ENCODE data around the gene FIGNL2. TPM values are rescaled to one million over a fixed set of nuclear protein-coding genes. Genes with fewer than 3 reads are reported as not detected.

Gene FIGNL2
- polyA plus RNA-seq, 1 experiment = 0.26 TPM

GRCh38 chr12:51815571-51815970, 32.9 kb downstream of the FIGNL2 start:
- H3K4me3 ChIP-seq (ENCODE audit: low read depth, low read length) = no peak overlapping the region
- TF ChIP-seq CTCF (IDR thresholded peaks at IDR 0.05; ENCODE audit: low read depth, low read length) = no peak
- H3K27me3 ChIP-seq (ENCODE audit: control insufficient read depth, insufficient read depth, low read length) = no peaks in the 10 kb centered on the region
- no peak overlapping the region for H3K27ac ChIP-seq (ENCODE audit: low read depth, low read length)
- ChIA-PET POLR2A (no interaction called here), CTCF (interaction anchor here (0.9 to 1.4 kb wide), 2 partner anchors 283 to 394 kb away, joined by 3 read pairs; no protein-coding TSS in a partner anchor)
- H3K9me3 ChIP-seq (ENCODE audit: control insufficient read depth, insufficient read depth, low read length) = no peaks in the 10 kb centered on the region; the same call in 1 of the 2 replicates
- no peak for DNase-seq (ENCODE audit: low read depth, low spot score)

- TF ChIP-seq CTCF (IDR thresholded peaks at IDR 0.05; ENCODE audit: low read depth, low read length) = peak; percentile 59
- H3K27ac ChIP-seq (ENCODE audit: low read depth, low read length) = no peak overlapping the region
- ChIA-PET POLR2A (interaction anchor here (0.9 kb wide), 1 partner anchor 385 kb away, joined by 3 read pairs; no protein-coding TSS in a partner anchor), CTCF (interaction anchor here (0.6 to 1.6 kb wide), 9 partner anchors 10 to 394 kb away, joined by 3 to 7 read pairs (median 3); no protein-coding TSS in a partner anchor)
- DNase-seq (ENCODE audit: low read depth, low spot score) = peak; percentile 26
- H3K27me3 ChIP-seq (ENCODE audit: control insufficient read depth, insufficient read depth, low read length) = no peaks in the 10 kb centered on the region
- no peaks in the 10 kb centered on the region; the same call in 1 of the 2 replicates for H3K9me3 ChIP-seq (ENCODE audit: control insufficient read depth, insufficient read depth, low read length)
- peak overlapping the region; percentile 39 for H3K4me3 ChIP-seq (ENCODE audit: low read depth, low read length)
Measured at GRCh38 chr12:51814311-51815088, 34.0 kb downstream of the FIGNL2 start.

- H3K4me3 ChIP-seq (ENCODE audit: low read depth, low read length) = peak overlapping the region; percentile 39; the same call in 1 of the 2 replicates
- ChIA-PET POLR2A (interaction anchor here (0.6 to 0.9 kb wide), 2 partner anchors 42 to 385 kb away, joined by 3 read pairs; no protein-coding TSS in a partner anchor), CTCF (interaction anchor here (0.7 to 1.6 kb wide), 10 partner anchors 10 to 393 kb away, joined by 3 to 7 read pairs (median 3); no protein-coding TSS in a partner anchor)
- H3K27ac ChIP-seq (ENCODE audit: low read depth, low read length) = no peak overlapping the region
- H3K27me3 ChIP-seq (ENCODE audit: control insufficient read depth, insufficient read depth, low read length) = no peaks in the 10 kb centered on the region
- no peak for TF ChIP-seq CTCF (IDR thresholded peaks at IDR 0.05; ENCODE audit: low read depth, low read length)
- no peak for DNase-seq (ENCODE audit: low read depth, low spot score)
- H3K9me3 ChIP-seq (ENCODE audit: control insufficient read depth, insufficient read depth, low read length) = no peaks in the 10 kb centered on the region; the same call in 1 of the 2 replicates
Measured at GRCh38 chr12:51813931-51814310, 34.6 kb downstream of the FIGNL2 start.

GRCh38 chr12:51812871-51813270, 35.6 kb downstream of the FIGNL2 start:
- Histone ChIP-seq H3K9me3 (ENCODE audit: control insufficient read depth, insufficient read depth, low read length) (no peaks in the 10 kb centered on the region; the same call in 1 of the 2 replicates), H3K27me3 (ENCODE audit: control insufficient read depth, insufficient read depth, low read length) (no peaks in the 10 kb centered on the region), H3K4me3 (ENCODE audit: low read depth, low read length) (no peak overlapping the region), H3K27ac (ENCODE audit: low read depth, low read length) (no peak overlapping the region)
- TF ChIP-seq CTCF (IDR thresholded peaks at IDR 0.05; ENCODE audit: low read depth, low read length) = no peak
- DNase-seq (ENCODE audit: low read depth, low spot score) = no peak
- ChIA-PET POLR2A (no interaction called here), CTCF (interaction anchor here (0.8 to 1.6 kb wide), 7 partner anchors 11 to 391 kb away, joined by 3 to 7 read pairs (median 3); no protein-coding TSS in a partner anchor)

Data from AG04450 (cell line).